Measurements from ENCODE around the gene REL. TPM values are rescaled to one million over a fixed set of nuclear protein-coding genes. Genes with fewer than 3 reads are reported as not detected.

Gene REL

GRCh38 chr2:60966507-60967405 lies 85.4 kb downstream of the REL start:
- no peak overlapping the region for H2BK5ac ChIP-seq (ENCODE audit: low read length)
- H3K79me1 ChIP-seq (ENCODE audit: low read length), result no peaks in the 10 kb centered on the region

GRCh38 chr2:60972889-60973656 lies 91.7 kb downstream of the REL start:
- Histone ChIP-seq H3K56ac (ENCODE audit: low read length) (no peak overlapping the region), H3K4ac (ENCODE audit: low read depth, low read length) (no peak overlapping the region), H2BK15ac (replicated peaks; ENCODE audit: low read depth) (no peak overlapping the region), H2BK5ac (ENCODE audit: low read length) (no peak overlapping the region), H3K79me1 (ENCODE audit: low read length) (no peaks in the 10 kb centered on the region), H3K36me3 (ENCODE audit: control insufficient read depth, insufficient read depth, low read length) (no peaks in the 10 kb centered on the region), H4K5ac (ENCODE audit: low read length) (no peak overlapping the region), H3K27ac (ENCODE audit: low read depth, low read length) (no peak overlapping the region), H3K4me3 (ENCODE audit: low read length) (no peak overlapping the region), H2AK5ac (ENCODE audit: low read length) (no peak overlapping the region), H2BK120ac (ENCODE audit: low read depth, low read length) (no peak overlapping the region), H4K8ac (ENCODE audit: low read depth, low read length) (no peak overlapping the region), H3K27me3 (ENCODE audit: insufficient read depth, low read length, poor library complexity) (no peaks in the 10 kb centered on the region), H3K23ac (ENCODE audit: low read length) (no peak overlapping the region), H3K79me2 (ENCODE audit: control insufficient read depth, insufficient read depth, low read length) (no peaks in the 10 kb centered on the region), H3K4me2 (ENCODE audit: low read length) (no peak overlapping the region), H3K18ac (ENCODE audit: low read length) (no peak overlapping the region), H3K4me1 (ENCODE audit: control insufficient read depth, low read depth, low read length) (no peaks in the 10 kb centered on the region), H3K9ac (ENCODE audit: low read length) (no peak overlapping the region)
- no peak for DNase-seq
- whole genome bisulfite sequencing (ENCODE audit: extremely low coverage, insufficient coverage, low lambda C conversion rate), result no CpG with 5 or more reads among the region's 32 CpGs

More at GRCh38 chr2:60966507-60967405, 85.4 kb downstream of the REL start:
- H3K18ac ChIP-seq (ENCODE audit: low read length), result no peak overlapping the region
- H3K4me3 ChIP-seq (ENCODE audit: low read length), result no peak overlapping the region
- H3K36me3 ChIP-seq (ENCODE audit: control insufficient read depth, insufficient read depth, low read length), result no peaks in the 10 kb centered on the region
- H2AK5ac ChIP-seq (ENCODE audit: low read length), result no peak overlapping the region
- H3K4ac ChIP-seq (ENCODE audit: low read depth, low read length), result no peak overlapping the region
- no peaks in the 10 kb centered on the region for H3K4me1 ChIP-seq (ENCODE audit: control insufficient read depth, low read depth, low read length)
- no peak overlapping the region for H4K8ac ChIP-seq (ENCODE audit: low read depth, low read length)
- no peak overlapping the region for H3K9ac ChIP-seq (ENCODE audit: low read length)
- no peak overlapping the region for H3K23ac ChIP-seq (ENCODE audit: low read length)
- no peak for DNase-seq
- H3K27me3 ChIP-seq (ENCODE audit: insufficient read depth, low read length, poor library complexity), result no peaks in the 10 kb centered on the region
- no peak overlapping the region for H4K5ac ChIP-seq (ENCODE audit: low read length)
- no peak overlapping the region for H3K27ac ChIP-seq (ENCODE audit: low read depth, low read length)
- H2BK15ac ChIP-seq (replicated peaks; ENCODE audit: low read depth), result no peak overlapping the region
- no CpG with 5 or more reads among the region's 1 CpG for WGBS (ENCODE audit: extremely low coverage, insufficient coverage, low lambda C conversion rate)
- no peak overlapping the region for H2BK120ac ChIP-seq (ENCODE audit: low read depth, low read length)
- H3K56ac ChIP-seq (ENCODE audit: low read length), result no peak overlapping the region
- H3K79me2 ChIP-seq (ENCODE audit: control insufficient read depth, insufficient read depth, low read length), result no peaks in the 10 kb centered on the region
- H3K4me2 ChIP-seq (ENCODE audit: low read length), result no peak overlapping the region

- no peak overlapping the region for H2AK5ac ChIP-seq (ENCODE audit: low read length)
- no peaks in the 10 kb centered on the region for H3K79me2 ChIP-seq (ENCODE audit: control insufficient read depth, insufficient read depth, low read length)
- H3K56ac ChIP-seq (ENCODE audit: low read length), result no peak overlapping the region
- no CpG with 5 or more reads among the region's 5 CpGs for WGBS (ENCODE audit: extremely low coverage, insufficient coverage, low lambda C conversion rate)
- no peak overlapping the region for H3K9ac ChIP-seq (ENCODE audit: low read length)
- no peak for DNase-seq
- no peaks in the 10 kb centered on the region for H3K36me3 ChIP-seq (ENCODE audit: control insufficient read depth, insufficient read depth, low read length)
- H3K27ac ChIP-seq (ENCODE audit: low read depth, low read length), result no peak overlapping the region
- no peak overlapping the region for H2BK5ac ChIP-seq (ENCODE audit: low read length)
- no peak overlapping the region for H3K4me2 ChIP-seq (ENCODE audit: low read length)
- no peaks in the 10 kb centered on the region for H3K4me1 ChIP-seq (ENCODE audit: control insufficient read depth, low read depth, low read length)
- H2BK120ac ChIP-seq (ENCODE audit: low read depth, low read length), result no peak overlapping the region
- no peak overlapping the region for H2BK15ac ChIP-seq (replicated peaks; ENCODE audit: low read depth)
- no peaks in the 10 kb centered on the region for H3K79me1 ChIP-seq (ENCODE audit: low read length)
- no peak overlapping the region for H3K18ac ChIP-seq (ENCODE audit: low read length)
- H3K27me3 ChIP-seq (ENCODE audit: insufficient read depth, low read length, poor library complexity), result no peaks in the 10 kb centered on the region
- H4K8ac ChIP-seq (ENCODE audit: low read depth, low read length), result no peak overlapping the region
- H3K4me3 ChIP-seq (ENCODE audit: low read length), result no peak overlapping the region
- no peak overlapping the region for H3K23ac ChIP-seq (ENCODE audit: low read length)
- H4K5ac ChIP-seq (ENCODE audit: low read length), result no peak overlapping the region
- no peak overlapping the region for H3K4ac ChIP-seq (ENCODE audit: low read depth, low read length)
These were observed 92.3 kb downstream of the REL start for GRCh38 chr2:60973705-60974104.

- no peak overlapping the region for H3K4me2 ChIP-seq (ENCODE audit: low read length)
- H4K8ac ChIP-seq (ENCODE audit: low read depth, low read length), result no peak overlapping the region
- no peaks in the 10 kb centered on the region for H3K79me2 ChIP-seq (ENCODE audit: control insufficient read depth, insufficient read depth, low read length)
- no peak overlapping the region for H3K18ac ChIP-seq (ENCODE audit: low read length)
- no peak overlapping the region for H2BK5ac ChIP-seq (ENCODE audit: low read length)
- H2BK120ac ChIP-seq (ENCODE audit: low read depth, low read length), result no peak overlapping the region
- no peak overlapping the region for H2AK5ac ChIP-seq (ENCODE audit: low read length)
- no peak overlapping the region for H3K56ac ChIP-seq (ENCODE audit: low read length)
- H3K4me3 ChIP-seq (ENCODE audit: low read length), result no peak overlapping the region
- H2BK15ac ChIP-seq (replicated peaks; ENCODE audit: low read depth), result no peak overlapping the region
- H3K27ac ChIP-seq (ENCODE audit: low read depth, low read length), result no peak overlapping the region
- no peak overlapping the region for H3K4ac ChIP-seq (ENCODE audit: low read depth, low read length)
- WGBS (ENCODE audit: extremely low coverage, insufficient coverage, low lambda C conversion rate), result no CpG with 5 or more reads among the region's 16 CpGs
- no peaks in the 10 kb centered on the region for H3K4me1 ChIP-seq (ENCODE audit: control insufficient read depth, low read depth, low read length)
- H4K5ac ChIP-seq (ENCODE audit: low read length), result no peak overlapping the region
- no peaks in the 10 kb centered on the region for H3K79me1 ChIP-seq (ENCODE audit: low read length)
- H3K9ac ChIP-seq (ENCODE audit: low read length), result no peak overlapping the region
- H3K23ac ChIP-seq (ENCODE audit: low read length), result no peak overlapping the region
- H3K36me3 ChIP-seq (ENCODE audit: control insufficient read depth, insufficient read depth, low read length), result no peaks in the 10 kb centered on the region
- DNase-seq, result no peak
- H3K27me3 ChIP-seq (ENCODE audit: insufficient read depth, low read length, poor library complexity), result no peaks in the 10 kb centered on the region
These were observed 93.3 kb downstream of the REL start for GRCh38 chr2:60974652-60975051.

Small RNA genes lying within 50 kb of the gene (small RNA-seq; reads per million reads assigned to genes)
- not detected for gene RN7SL632P (ENCODE audit: insufficient read depth)
- gene RNU4-51P (ENCODE audit: insufficient read depth), result not detected

All from mesendoderm (in vitro differentiated cells).